BE2C (cell line): ENCODE measurements around the gene TTLL1.
A peak's percentile ranks its signal among the peaks of the same experiment; 100 is the strongest.
"Not testable (repeated sequence)": the region's sequence is repeated elsewhere in the genome, so short reads cannot be mapped to it uniquely, and the experiment has no call there.

Source experiments
- DNase-seq: peaks from one replicate; pipeline ENCODE4 v3.0.0-alpha.2; 2020
- H3K27me3 ChIP-seq: fragments of 250-450 bp; sonication (Bioruptor Pico); 2 replicates; pipeline ENCODE4 v1.5.1; 2020; ENCODE audit warnings: mild to moderate bottlenecking
- H3K36me3 ChIP-seq: fragments of 250-450 bp; sonication (Bioruptor Pico); 2 replicates; pipeline ENCODE4 v1.5.1; 2020; ENCODE audit warnings: mild to moderate bottlenecking
- H3K4me1 ChIP-seq: fragments of 250-450 bp; sonication (Bioruptor Pico); 2 replicates; pipeline ENCODE4 v1.5.1; 2020
- H3K4me3 ChIP-seq: 2 replicates; pipeline ENCODE4 v1.5.1; 2011; ENCODE audit warnings: low read depth, low read length
- H3K9me3 ChIP-seq: fragments of 250-450 bp; sonication (Bioruptor Pico); 2 replicates; pipeline ENCODE4 v1.5.1; 2020
- TF ChIP-seq, protein P1 (sequence below): IDR thresholded peaks from 2 replicates; pipeline ENCODE4 v1.5.1; 2012; ENCODE audit warnings: mild to moderate bottlenecking, low read depth, low read length

TTLL1 gene

DNA sequence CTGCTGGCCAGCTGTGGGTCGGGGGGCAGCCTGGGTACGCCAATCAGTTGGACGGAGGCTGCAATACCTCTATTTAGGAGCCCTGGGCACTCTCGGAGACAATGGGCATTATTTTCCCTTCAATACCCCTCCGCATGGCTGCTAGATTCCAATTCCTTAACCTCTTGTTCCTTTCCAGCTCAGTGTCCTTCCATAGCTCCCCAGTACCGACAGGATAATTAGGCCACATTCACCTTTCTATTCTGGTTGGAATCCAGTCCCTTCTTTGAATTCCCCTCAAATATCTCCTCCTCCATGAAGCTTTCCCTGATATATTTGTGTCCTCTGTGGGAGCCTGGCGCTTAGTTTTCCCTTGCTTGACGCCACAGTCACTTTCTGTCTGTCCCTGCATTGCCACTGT lies 17.1 kb upstream of the TTLL1 start:
- TF ChIP-seq, protein P1, sequence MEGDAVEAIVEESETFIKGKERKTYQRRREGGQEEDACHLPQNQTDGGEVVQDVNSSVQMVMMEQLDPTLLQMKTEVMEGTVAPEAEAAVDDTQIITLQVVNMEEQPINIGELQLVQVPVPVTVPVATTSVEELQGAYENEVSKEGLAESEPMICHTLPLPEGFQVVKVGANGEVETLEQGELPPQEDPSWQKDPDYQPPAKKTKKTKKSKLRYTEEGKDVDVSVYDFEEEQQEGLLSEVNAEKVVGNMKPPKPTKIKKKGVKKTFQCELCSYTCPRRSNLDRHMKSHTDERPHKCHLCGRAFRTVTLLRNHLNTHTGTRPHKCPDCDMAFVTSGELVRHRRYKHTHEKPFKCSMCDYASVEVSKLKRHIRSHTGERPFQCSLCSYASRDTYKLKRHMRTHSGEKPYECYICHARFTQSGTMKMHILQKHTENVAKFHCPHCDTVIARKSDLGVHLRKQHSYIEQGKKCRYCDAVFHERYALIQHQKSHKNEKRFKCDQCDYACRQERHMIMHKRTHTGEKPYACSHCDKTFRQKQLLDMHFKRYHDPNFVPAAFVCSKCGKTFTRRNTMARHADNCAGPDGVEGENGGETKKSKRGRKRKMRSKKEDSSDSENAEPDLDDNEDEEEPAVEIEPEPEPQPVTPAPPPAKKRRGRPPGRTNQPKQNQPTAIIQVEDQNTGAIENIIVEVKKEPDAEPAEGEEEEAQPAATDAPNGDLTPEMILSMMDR: no peak
- DNase-seq: no peak
- Histone ChIP-seq H3K4me1 (peaks cover 10% of the 10 kb centered on the region), H3K4me3 (no peak overlapping the region), H3K36me3 (no peaks in the 10 kb centered on the region), H3K27me3 (peaks cover 20% of the 10 kb centered on the region), H3K9me3 (no peaks in the 10 kb centered on the region)

DNA sequence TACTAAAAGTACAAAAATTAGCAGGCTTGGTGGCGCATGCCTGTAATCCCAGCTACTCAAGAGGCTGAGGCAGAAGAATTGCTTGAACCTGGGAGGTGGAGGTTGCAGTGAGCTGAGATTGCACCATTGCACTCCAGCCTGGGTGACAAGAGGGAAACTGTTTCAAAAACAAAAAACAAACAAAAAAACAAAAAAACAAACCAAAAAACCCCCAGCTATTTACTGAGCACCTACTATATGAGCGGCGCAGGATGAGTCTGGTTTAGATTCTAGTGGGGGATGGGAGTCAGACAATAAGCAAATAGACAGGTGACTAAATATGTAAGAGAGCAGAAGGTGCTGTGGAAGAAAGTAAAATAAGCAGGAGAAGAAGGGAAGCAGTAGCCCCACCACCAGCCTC lies 15.8 kb upstream of the TTLL1 start:
- not testable (repeated sequence) for H3K9me3 ChIP-seq, DNase-seq, H3K36me3 ChIP-seq, H3K4me3 ChIP-seq, H3K27me3 ChIP-seq
- peaks cover 10% of the 10 kb centered on the region for H3K4me1 ChIP-seq

GRCh38 chr22:43104056-43104625 lies 14.9 kb upstream of the TTLL1 start:
- not testable (repeated sequence) for H3K4me3 ChIP-seq, H3K27me3 ChIP-seq, H3K36me3 ChIP-seq, H3K9me3 ChIP-seq
- peaks cover 10% of the 10 kb centered on the region for H3K4me1 ChIP-seq
- peak; percentile 59 for DNase-seq

DNA sequence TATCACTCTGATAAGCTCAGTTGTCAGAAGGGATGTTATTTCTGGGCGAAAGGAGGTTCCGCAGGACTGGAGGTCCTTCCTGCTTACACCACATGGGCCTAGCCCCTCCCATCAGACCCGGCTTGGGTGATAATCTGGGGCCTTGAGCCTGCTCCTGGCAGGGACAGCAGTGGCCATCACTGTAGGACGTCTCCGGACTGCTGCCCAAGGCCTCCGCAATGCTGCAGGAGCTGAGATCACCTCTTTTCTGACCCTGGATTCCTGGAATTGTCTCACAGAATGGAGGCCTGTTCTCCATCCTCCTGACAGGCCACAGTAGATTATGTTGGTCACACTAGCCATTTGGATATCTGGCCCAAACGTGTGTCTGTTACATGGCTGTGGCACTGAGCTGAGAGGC lies 12.1 kb upstream of the TTLL1 start:
- DNase-seq: no peak
- H3K9me3 ChIP-seq: no peaks in the 10 kb centered on the region

DNA sequence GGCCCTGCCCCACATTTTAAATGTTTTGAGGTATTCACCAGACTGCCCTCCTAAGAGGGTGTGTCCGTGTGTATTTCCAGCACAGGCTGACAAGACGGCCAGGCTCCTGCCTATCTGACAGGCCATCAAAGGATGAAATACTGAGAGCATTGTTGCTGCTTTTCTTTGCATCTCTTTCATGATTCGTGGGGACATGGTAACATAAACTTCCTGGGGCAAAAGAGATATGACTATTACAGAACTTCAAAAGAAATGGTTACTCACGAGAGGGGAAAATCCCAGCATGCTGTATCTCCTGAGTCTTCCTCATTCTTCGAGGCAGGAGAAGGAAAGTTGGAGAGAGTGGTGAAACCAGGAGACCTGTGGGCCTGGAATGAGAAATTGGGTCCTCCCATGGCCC lies 11.0 kb upstream of the TTLL1 start:
- peaks cover 10% of the 10 kb centered on the region for H3K4me1 ChIP-seq
- no peak for DNase-seq
- no peaks in the 10 kb centered on the region for H3K36me3 ChIP-seq
- H3K4me3 ChIP-seq: no peak overlapping the region
- no peaks in the 10 kb centered on the region for H3K27me3 ChIP-seq
- H3K9me3 ChIP-seq: no peaks in the 10 kb centered on the region; the same call in 1 of the 2 replicates
- TF ChIP-seq, protein P1: no peak

More for the DNA sequence above, 12.1 kb upstream of the TTLL1 start:
- Histone ChIP-seq H3K4me1 (peaks cover 10% of the 10 kb centered on the region), H3K27me3 (no peaks in the 10 kb centered on the region), H3K36me3 (no peaks in the 10 kb centered on the region), H3K4me3 (no peak overlapping the region)
- TF ChIP-seq, protein P1: no peak

DNA sequence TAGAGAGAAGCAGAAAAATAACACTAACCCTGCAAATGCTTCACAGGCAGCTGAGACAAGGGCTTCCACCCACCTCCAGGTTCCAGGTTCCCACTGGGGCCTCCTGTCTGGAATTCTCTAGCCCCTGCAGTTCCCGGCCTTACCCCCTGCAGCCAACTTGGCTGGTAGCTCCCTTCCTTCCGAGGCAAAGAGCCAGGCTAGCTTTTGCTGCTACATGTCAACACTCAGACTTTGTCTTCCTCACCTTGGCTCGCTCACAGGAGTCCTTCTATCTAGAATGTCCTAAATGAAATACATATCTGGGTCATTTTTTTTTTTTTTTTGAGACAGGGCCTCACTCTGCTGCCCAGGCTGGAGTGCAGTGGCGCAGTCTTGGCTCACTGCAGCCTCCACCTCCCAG lies 9.9 kb upstream of the TTLL1 start:
- no peaks in the 10 kb centered on the region for H3K27me3 ChIP-seq
- no peak for DNase-seq
- H3K4me1 ChIP-seq: peaks cover 12% of the 10 kb centered on the region
- TF ChIP-seq, protein P1: no peak
- no peaks in the 10 kb centered on the region; the same call in 1 of the 2 replicates for H3K9me3 ChIP-seq
- H3K4me3 ChIP-seq: no peak overlapping the region
- H3K36me3 ChIP-seq: no peaks in the 10 kb centered on the region

- peaks cover 5% of the 10 kb centered on the region for H3K4me1 ChIP-seq
- no peaks in the 10 kb centered on the region; the same call in 1 of the 2 replicates for H3K9me3 ChIP-seq
- no peak for DNase-seq
- no peak overlapping the region for H3K4me3 ChIP-seq
- no peaks in the 10 kb centered on the region for H3K36me3 ChIP-seq
- TF ChIP-seq, protein P1: no peak
- no peaks in the 10 kb centered on the region for H3K27me3 ChIP-seq
Observed at GRCh38 chr22:43098356-43098755, 9.2 kb upstream of the TTLL1 start.
